RKO (cell line): ENCODE results near the gene COL28A1.
"Not testable (repeated sequence)": the region's sequence is repeated elsewhere in the genome, so short reads cannot be mapped to it uniquely, and the experiment has no call there.

Experiments
- DNase-seq: peaks from one replicate; pipeline ENCODE4 v3.0.0-alpha.2; 2016; ENCODE audit warnings: low spot score

The COL28A1 gene

DNA sequence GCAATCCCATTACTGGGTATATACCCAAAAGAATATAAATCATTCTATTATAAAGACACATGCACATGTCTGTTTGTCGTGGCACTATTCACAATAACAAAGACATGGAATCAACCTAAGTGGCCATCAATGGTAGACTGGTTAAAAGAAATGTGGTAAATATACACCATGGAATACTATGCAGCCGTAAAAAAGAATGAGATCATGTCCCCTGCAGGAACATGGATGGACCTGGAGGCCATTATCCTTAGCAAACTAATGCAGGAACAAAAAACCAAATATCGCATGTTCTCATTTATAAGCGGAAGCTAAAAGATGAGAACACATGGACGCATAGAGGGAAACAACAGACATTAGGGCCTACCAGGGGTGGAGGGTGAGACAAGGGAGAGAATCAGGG lies 25.9 kb upstream of the COL28A1 start:
- not testable (repeated sequence) for DNase-seq

GRCh38 chr7:7557252-7557651 lies 21.6 kb upstream of the COL28A1 start:
- DNase-seq, result no peak

DNA sequence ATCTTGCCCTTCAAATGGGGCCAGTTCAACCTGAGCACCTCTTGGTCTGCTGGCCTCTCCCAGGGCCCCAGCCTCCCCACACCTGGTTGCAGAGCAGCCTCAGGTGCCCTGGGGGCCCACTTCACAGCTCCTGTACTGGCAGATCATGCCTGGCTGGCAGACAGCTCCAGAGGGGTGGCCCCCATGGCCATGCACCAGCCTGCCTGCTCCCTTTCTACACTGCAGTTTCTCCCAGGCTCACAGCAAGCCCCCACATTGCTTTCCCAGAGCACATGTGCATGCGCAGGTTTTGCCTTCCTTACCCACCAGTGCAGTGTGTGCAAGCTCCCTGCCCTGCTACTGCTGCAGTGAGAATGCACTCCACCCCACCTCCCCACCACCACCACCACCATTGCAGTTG lies 21.2 kb upstream of the COL28A1 start:
- DNase-seq, result no peak

GRCh38 chr7:7554649-7555575 lies 19.2 kb upstream of the COL28A1 start:
- DNase-seq, result no peak

DNA sequence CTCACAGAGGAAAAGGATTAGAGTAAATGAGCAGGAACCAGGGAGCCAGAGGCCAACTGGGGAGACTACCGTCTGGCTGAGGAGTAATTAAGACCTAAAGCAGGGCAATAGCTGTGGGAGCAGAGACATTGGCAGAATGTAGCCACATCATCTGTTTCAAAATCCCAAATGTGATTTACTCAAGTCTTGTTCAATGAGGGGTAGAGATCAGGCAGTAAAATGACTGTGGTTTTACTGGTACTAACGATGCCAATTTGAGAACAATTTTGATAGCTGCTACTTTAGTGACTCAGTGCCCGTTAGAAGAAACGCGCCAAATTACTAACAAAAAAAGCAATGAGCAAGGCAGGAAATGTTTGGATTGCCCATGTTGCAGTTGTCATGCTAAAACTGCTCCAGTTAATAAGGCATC lies 18.4 kb upstream of the COL28A1 start:
- DNase-seq, result no peak

GRCh38 chr7:7553386-7553785 lies 17.7 kb upstream of the COL28A1 start:
- DNase-seq, result no peak

- no peak for DNase-seq
These were observed 16.5 kb upstream of the COL28A1 start for GRCh38 chr7:7552199-7552598.

GRCh38 chr7:7550663-7551062 lies 15.0 kb upstream of the COL28A1 start:
- DNase-seq, result no peak

- DNase-seq, result no peak
These were observed 12.7 kb upstream of the COL28A1 start for GRCh38 chr7:7548407-7548806.

DNA sequence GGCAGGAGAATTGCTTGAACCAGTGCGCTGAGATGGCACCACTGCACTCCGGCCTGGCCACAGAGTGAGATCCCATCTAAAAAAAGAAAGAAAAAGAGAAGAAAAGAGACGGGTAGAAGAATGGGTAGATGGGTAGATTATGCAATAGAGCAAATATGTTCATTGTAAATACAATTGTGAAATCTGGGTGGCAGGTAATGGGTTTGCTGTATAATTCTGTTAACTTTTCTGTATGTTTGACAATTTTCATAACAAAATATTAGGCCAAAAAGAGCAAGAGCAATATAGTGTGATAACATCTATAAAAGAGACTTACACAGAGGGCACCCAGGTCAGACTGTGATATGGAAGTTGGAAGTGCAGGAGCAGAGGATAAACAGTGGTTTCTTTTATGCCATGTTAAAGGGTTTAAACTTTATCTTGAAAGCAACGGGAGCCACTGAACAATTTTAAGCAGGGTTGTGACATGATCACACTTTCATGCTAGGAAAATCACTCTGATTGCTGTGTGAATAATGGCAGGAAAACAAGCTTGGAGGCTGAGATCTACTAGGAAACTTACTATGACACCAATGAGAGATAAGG lies 6.7 kb upstream of the COL28A1 start:
- no peak for DNase-seq

DNA sequence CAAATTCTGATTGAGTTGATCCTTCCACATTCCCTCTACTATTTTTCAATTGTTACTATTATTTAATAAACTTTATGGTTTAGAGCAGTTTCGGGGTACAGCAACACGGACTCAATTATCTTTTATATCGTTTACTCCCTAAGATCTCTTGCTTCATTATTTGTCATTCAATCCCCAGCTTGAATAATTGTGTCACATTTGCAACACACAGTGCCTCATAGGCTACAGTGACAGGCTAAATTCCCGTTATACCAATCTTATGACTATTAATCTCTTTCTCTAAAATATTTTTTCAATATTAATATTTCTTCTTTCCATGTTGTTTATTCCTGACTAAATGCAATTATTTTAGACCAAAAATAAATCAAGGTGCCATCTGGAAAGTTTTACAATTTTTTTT lies 4.0 kb upstream of the COL28A1 start:
- DNase-seq, result no peak

DNA sequence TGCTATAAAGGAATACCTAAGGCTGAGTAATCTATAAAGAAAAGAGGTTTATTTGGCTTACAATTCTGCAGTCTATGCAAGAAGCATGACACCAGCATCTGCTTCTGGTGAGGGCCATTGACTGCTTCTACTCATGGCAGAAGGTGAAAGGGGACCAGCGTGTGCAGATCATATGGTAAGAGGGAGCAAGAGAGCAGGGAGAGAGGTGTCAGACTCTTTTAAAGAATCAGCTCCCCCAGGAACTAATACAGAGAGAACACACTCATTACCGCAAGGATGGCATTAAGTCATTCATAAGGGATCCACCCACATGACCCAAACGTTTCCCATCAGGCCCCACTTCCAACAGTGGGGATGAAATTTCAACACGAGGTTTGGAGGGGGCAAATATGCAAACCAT lies 3.5 kb upstream of the COL28A1 start:
- DNase-seq, result no peak

- no peak for DNase-seq
These were observed 2.0 kb upstream of the COL28A1 start for GRCh38 chr7:7537711-7538110.

DNA sequence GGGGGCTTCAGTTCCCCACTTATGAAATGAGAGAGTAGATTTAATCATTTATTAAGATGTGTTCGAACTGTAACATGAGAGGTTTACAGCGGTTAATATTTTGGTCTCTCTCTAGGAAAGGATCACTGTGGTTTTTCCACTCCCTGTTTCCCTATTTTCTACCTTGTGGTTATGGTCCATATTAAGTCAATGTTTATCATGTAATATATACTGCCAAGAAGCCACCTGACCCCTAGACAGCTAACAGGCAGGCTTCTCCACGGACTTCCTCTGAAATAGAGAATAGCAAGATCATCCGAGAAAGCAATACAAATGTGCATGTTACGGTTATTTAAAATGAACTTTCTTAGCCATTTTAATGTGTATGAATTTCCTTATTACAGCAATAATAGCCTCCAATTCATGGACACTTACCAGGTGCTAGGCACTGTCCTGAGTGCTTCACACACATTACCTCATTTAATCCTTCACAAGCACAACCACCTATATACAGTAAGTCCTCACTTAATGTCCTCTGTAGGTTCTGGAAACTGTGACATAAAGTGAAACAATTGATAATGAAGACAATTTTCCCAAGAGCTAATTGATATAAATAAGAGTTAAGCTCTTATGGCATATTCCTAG lies 835 bp upstream of the COL28A1 start:
- DNase-seq, result no peak

DNA sequence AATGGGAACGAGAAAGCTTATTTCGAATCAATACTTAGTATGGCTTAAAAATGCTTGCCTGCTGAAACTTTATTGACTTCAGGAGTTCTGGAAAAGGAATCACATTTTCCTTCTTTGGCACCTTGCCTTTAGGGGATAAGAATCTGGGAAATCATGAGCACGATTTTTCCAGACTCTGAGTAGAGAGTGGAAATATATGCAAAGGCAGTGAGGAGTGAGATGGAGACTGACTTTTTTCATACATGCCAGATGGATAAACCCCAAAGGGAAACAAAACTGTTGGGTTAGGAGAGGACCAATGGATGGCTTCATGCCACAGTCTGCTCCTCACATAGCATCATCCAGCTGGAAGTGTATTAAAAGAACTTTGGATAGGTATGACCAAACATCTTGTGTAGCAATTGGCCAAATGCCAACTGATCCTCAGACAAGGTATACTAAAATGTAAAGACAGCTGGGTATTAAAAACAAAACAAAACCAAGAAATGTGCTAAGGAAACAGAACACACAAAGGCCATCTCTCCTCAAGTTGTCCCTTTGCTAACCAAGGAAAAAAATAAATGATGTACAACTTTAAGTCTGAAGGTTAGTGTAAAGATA lies 1.7 kb downstream of the COL28A1 start:
- DNase-seq, result no peak

- DNase-seq, result no peak
These were observed 6.3 kb downstream of the COL28A1 start for GRCh38 chr7:7529328-7529727.

GRCh38 chr7:7527047-7527446 lies 8.6 kb downstream of the COL28A1 start:
- no peak for DNase-seq

DNA sequence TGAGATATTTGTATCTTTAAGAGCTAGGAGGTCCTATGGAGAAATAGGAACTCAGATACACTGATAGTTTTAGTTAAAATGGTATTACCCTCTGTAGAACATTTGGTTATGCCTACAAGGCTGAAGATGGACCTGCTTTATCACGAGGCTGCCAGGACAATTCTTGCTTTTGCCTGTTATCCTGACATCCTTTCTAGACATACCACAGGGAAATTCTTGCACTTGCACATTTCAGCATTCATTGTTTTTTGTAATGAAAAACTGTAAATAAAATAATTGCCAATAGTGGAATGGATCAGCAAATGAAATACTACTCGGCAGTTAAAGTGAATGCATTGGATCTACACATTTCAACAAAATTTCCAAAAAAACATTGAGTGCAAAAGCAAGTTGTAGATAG lies 9.7 kb downstream of the COL28A1 start:
- DNase-seq, result no peak

DNA sequence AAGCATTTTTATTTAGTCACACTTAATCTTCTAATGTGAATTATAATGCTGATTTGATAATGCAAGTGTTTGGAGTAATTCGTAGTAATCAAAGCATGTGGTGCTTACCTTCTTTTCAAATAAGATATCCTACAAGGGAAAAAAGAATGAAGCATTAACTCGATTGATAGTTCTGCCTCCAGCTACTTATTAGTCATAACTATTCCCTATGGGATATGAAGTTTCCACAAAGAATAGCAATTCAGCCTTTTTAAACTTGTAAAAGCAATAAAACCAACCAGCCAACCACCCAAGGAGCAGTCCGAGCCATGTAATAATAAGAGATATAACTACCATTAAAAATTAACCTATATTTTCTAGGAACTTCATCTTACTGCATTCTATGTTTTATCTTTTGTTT lies 11.6 kb downstream of the COL28A1 start:
- DNase-seq, result no peak

DNA sequence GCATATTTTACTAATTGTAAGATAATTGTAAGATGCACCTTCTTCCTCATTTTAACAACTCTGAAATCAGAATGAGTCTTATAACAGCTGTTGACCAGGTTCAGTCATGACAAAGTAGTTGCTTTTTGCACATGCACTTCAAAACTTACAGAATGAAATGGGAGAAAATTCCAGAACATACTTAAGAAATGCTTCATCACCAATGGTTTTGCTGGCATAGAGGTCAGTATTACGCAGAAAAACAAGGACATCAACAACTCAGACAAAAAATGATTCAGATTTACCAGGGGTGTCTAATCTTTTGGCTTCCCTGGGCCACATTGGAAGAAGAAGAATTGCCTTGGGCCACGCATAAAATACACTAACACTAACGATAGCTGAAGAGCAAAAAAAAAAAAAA lies 13.3 kb downstream of the COL28A1 start:
- no peak for DNase-seq

DNA sequence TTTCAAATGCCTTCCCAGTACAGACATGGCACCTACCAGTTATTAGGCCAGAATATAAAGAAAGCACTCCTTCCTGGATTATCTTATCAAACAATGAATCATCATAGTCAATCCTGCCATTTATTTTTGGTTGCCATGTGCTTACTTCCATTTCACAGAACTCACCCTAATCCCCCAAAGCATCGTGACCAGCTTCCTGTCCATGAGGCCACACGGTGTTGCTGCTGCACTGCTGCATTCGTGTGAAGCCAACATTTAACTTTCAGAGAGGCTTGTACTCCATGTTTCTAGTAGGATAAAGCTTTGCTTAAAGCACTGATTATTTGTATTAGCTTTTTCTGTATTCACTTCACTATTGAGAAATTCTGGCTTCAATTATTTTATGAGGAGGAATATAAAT lies 14.4 kb downstream of the COL28A1 start:
- DNase-seq, result no peak

- no peak for DNase-seq
These were observed 16.1 kb downstream of the COL28A1 start for GRCh38 chr7:7519528-7519927.

- DNase-seq, result no peak
These were observed 16.6 kb downstream of the COL28A1 start for GRCh38 chr7:7519056-7519455.
